Neural progenitor cell (in vitro differentiated cells): ENCODE data around the gene COL4A5. TPM values are rescaled to one million over a fixed set of nuclear protein-coding genes. Genes with fewer than 3 reads are reported as not detected.

Experiments used
- DNase-seq: peaks from one replicate; pipeline ENCODE4 v3.0.0-alpha.2; 2016; ENCODE audit warnings: low spot score
- H2AFZ ChIP-seq: fragments of 200-600 bp; sonication (generic); replicated peaks from 2 replicates; pipeline ENCODE4 v1.6.1; 2016; ENCODE audit warnings: antibody characterized with exemption
- H3F3A ChIP-seq: fragments of 200-600 bp; sonication (generic); 2 replicates; pipeline ENCODE4 v1.6.1; 2016; ENCODE audit warnings: antibody characterized with exemption, low read depth
- H3K27ac ChIP-seq: fragments of 200-600 bp; sonication (generic); 2 replicates; pipeline ENCODE4 v1.5.1; 2016; ENCODE audit warnings: mild to moderate bottlenecking
- H3K27me3 ChIP-seq: fragments of 200-600 bp; sonication (generic); 2 replicates; pipeline ENCODE4 v1.6.1; 2016; ENCODE audit warnings: mild to moderate bottlenecking, moderate library complexity
- H3K36me3 ChIP-seq: fragments of 200-600 bp; sonication (generic); 2 replicates; pipeline ENCODE4 v1.5.1; 2016
- H3K4me1 ChIP-seq: fragments of 200-600 bp; sonication (generic); 2 replicates; pipeline ENCODE4 v1.6.1; 2016; ENCODE audit warnings: mixed run types
- H3K4me2 ChIP-seq: fragments of 200-600 bp; sonication (generic); 2 replicates; pipeline ENCODE4 v1.6.1; 2016
- H3K4me3 ChIP-seq: fragments of 200-600 bp; sonication (generic); 2 replicates; pipeline ENCODE4 v1.5.1; 2016
- H3K79me2 ChIP-seq: fragments of 200-600 bp; sonication (generic); 2 replicates; pipeline ENCODE4 v1.6.1; 2016; ENCODE audit warnings: low read depth
- H3K9ac ChIP-seq: fragments of 200-600 bp; sonication (generic); 2 replicates; pipeline ENCODE4 v1.6.1; 2016
- H3K9me3 ChIP-seq: fragments of 200-600 bp; sonication (generic); 2 replicates; pipeline ENCODE4 v1.5.1; 2016; ENCODE audit warnings: low read depth
- H4K20me1 ChIP-seq: fragments of 200-600 bp; sonication (generic); 2 replicates; pipeline ENCODE4 v1.6.1; 2016; ENCODE audit warnings: low read depth
- H3K27ac Mint-ChIP-seq: 3 replicates; pipeline ENCODE4 v1.8.0; 2021; ENCODE audit warnings: mixed read lengths
- H3K27me3 Mint-ChIP-seq: 2 replicates; pipeline ENCODE4 v1.8.0; 2022; ENCODE audit warnings: low read depth, mild to moderate bottlenecking, inconsistent platforms, moderate library complexity, mixed read lengths; ENCODE audit not compliant: insufficient read depth
- H3K36me3 Mint-ChIP-seq: 3 replicates; pipeline ENCODE4 v1.8.0; 2021; ENCODE audit warnings: mixed read lengths
- H3K4me1 Mint-ChIP-seq: 3 replicates; pipeline ENCODE4 v1.8.0; 2021; ENCODE audit warnings: mixed read lengths
- H3K4me3 Mint-ChIP-seq: 3 replicates; pipeline ENCODE4 v1.8.0; 2021; ENCODE audit warnings: mild to moderate bottlenecking, moderate library complexity, mixed read lengths
- H3K9me3 Mint-ChIP-seq: 3 replicates; pipeline ENCODE4 v1.8.0; 2020; ENCODE audit warnings: mixed read lengths
- CTCF ChIP-seq: fragments of 200-600 bp; sonication (generic); IDR thresholded peaks from 2 replicates; pipeline ENCODE4 v1.5.1; 2017; ENCODE audit warnings: antibody characterized with exemption, mild to moderate bottlenecking
- EZH2 ChIP-seq: fragments of 200-600 bp; sonication (generic); IDR thresholded peaks from 2 replicates; pipeline ENCODE4 v1.6.1; 2017; ENCODE audit warnings: antibody characterized with exemption, mild to moderate bottlenecking, moderate library complexity
- EZH2phosphoT487 ChIP-seq: fragments of 200-600 bp; sonication (generic); IDR thresholded peaks from 2 replicates; pipeline ENCODE4 v1.6.1; 2017; ENCODE audit warnings: antibody characterized with exemption
- total RNA-seq: library from RNA; depleted of rRNA; stranded (reverse); fragments of >200 nt; gene quantifications from 2 replicates; pipeline ENCODE4 v1.2.3, GENCODE V29; 2015; ENCODE audit warnings: low replicate concordance

The COL4A5 gene
- total RNA-seq, 1 donor from 2014 or later: 115 TPM

- no peaks in the 10 kb centered on the region for H3K9me3 Mint-ChIP-seq
- peaks cover 4% of the 10 kb centered on the region for H3K4me1 ChIP-seq
- no peak overlapping the region for H3K4me2 ChIP-seq
- no peaks in the 10 kb centered on the region for H4K20me1 ChIP-seq
- no peaks in the 10 kb centered on the region for H3K36me3 Mint-ChIP-seq
- no peaks in the 10 kb centered on the region for H3K79me2 ChIP-seq
- DNase-seq: no peak
- no peaks in the 10 kb centered on the region for H3F3A ChIP-seq
- no peak for TF ChIP-seq EZH2phosphoT487
- TF ChIP-seq EZH2: no peak
- no peak for TF ChIP-seq CTCF
- no peak overlapping the region for H3K9ac ChIP-seq
- H3K4me3 Mint-ChIP-seq: no peak overlapping the region
- no peaks in the 10 kb centered on the region for H3K36me3 ChIP-seq
- H3K27me3 ChIP-seq: no peaks in the 10 kb centered on the region
- H3K9me3 ChIP-seq: no peaks in the 10 kb centered on the region
- no peak overlapping the region for H3K27ac ChIP-seq
- H3K27me3 Mint-ChIP-seq: no peaks in the 10 kb centered on the region
- H2AFZ ChIP-seq: no peak overlapping the region
- H3K27ac Mint-ChIP-seq: no peak overlapping the region
- peaks cover 3% of the 10 kb centered on the region for H3K4me1 Mint-ChIP-seq
- H3K4me3 ChIP-seq: no peak overlapping the region
These were observed 265.2 kb downstream of the COL4A5 start for GRCh38 chrX:108704839-108705238.

- H3K27ac Mint-ChIP-seq: no peak overlapping the region
- no peak overlapping the region for H3K27ac ChIP-seq
- H3K36me3 ChIP-seq: no peaks in the 10 kb centered on the region
- H3K9ac ChIP-seq: no peak overlapping the region
- H3K36me3 Mint-ChIP-seq: no peaks in the 10 kb centered on the region
- no peaks in the 10 kb centered on the region for H3K4me1 Mint-ChIP-seq
- H2AFZ ChIP-seq: no peak overlapping the region
- no peak overlapping the region for H3K4me3 Mint-ChIP-seq
- DNase-seq: no peak
- H3K9me3 Mint-ChIP-seq: peaks cover 24% of the 10 kb centered on the region
- peaks cover 10% of the 10 kb centered on the region for H3K9me3 ChIP-seq
- TF ChIP-seq CTCF (no peak), EZH2phosphoT487 (no peak)
- no peaks in the 10 kb centered on the region for H3K4me1 ChIP-seq
- no peak overlapping the region for H3K4me3 ChIP-seq
- H3K27me3 Mint-ChIP-seq: no peaks in the 10 kb centered on the region
- H4K20me1 ChIP-seq: no peaks in the 10 kb centered on the region
- no peaks in the 10 kb centered on the region for H3K79me2 ChIP-seq
- no peaks in the 10 kb centered on the region for H3K27me3 ChIP-seq
- no peak overlapping the region for H3K4me2 ChIP-seq
- no peaks in the 10 kb centered on the region for H3F3A ChIP-seq
These were observed 273.2 kb downstream of the COL4A5 start for GRCh38 chrX:108712886-108713285.

- peaks cover 31% of the 10 kb centered on the region for H4K20me1 ChIP-seq
- no peak overlapping the region for H3K4me2 ChIP-seq
- H3K4me3 ChIP-seq: no peak overlapping the region
- no peak for TF ChIP-seq EZH2phosphoT487
- no peak for TF ChIP-seq CTCF
- TF ChIP-seq EZH2: no peak
- peaks cover 50% of the 10 kb centered on the region for H3K79me2 ChIP-seq
- Mint-ChIP-seq H3K9me3 (no peaks in the 10 kb centered on the region), H3K27ac (no peak overlapping the region), H3K4me3 (no peak overlapping the region), H3K27me3 (no peaks in the 10 kb centered on the region), H3K4me1 (peaks cover 24% of the 10 kb centered on the region), H3K36me3 (peaks cover 14% of the 10 kb centered on the region)
- H3K9ac ChIP-seq: no peak overlapping the region
- H3K36me3 ChIP-seq: peaks cover 24% of the 10 kb centered on the region
- H3K9me3 ChIP-seq: no peaks in the 10 kb centered on the region
- H3K27me3 ChIP-seq: no peaks in the 10 kb centered on the region
- H3K4me1 ChIP-seq: peaks cover 31% of the 10 kb centered on the region
- DNase-seq: no peak
- no peak overlapping the region for H2AFZ ChIP-seq
- no peak overlapping the region for H3K27ac ChIP-seq
- peaks cover 5% of the 10 kb centered on the region for H3F3A ChIP-seq
These were observed 282.9 kb downstream of the COL4A5 start for GRCh38 chrX:108722561-108722960.
